ENCODE measurements around the gene PDGFA. TPM values are rescaled to one million over a fixed set of nuclear protein-coding genes. Genes with fewer than 3 reads are reported as not detected.

PDGFA gene
- total RNA-seq, 2 donors from 2014 or later = 34.9 to 50.5 TPM

- Histone ChIP-seq H3K27me3 (no peaks in the 10 kb centered on the region), H3K9me3 (no peaks in the 10 kb centered on the region), H3K4me3 (no peak overlapping the region), H3K36me3 (no peaks in the 10 kb centered on the region), H3K4me1 (no peaks in the 10 kb centered on the region), H3K9ac (ENCODE audit: low read depth in 2 of 2, low read length in 2 of 2) (peak overlapping the region; percentile 12 to 26), H3K27ac (no peak overlapping the region)
- DNase-seq = no peak
- no peak for TF ChIP-seq CTCF (IDR thresholded peaks at IDR 0.05)
- intact Hi-C loops (cut with DNase I) = no loop called here
Measured at GRCh38 chr7:484356-485101, 35.1 kb downstream of the PDGFA start.

GRCh38 chr7:483656-484355 lies 35.8 kb downstream of the PDGFA start:
- TF ChIP-seq CTCF (IDR thresholded peaks at IDR 0.05) = no peak
- H3K27ac ChIP-seq = no peak overlapping the region
- no peaks in the 10 kb centered on the region for H3K4me1 ChIP-seq
- H3K4me3 ChIP-seq = no peak overlapping the region
- H3K27me3 ChIP-seq = no peaks in the 10 kb centered on the region
- H3K36me3 ChIP-seq = no peaks in the 10 kb centered on the region
- DNase-seq = no peak
- intact Hi-C loops (cut with DNase I) = no loop called here
- no peaks in the 10 kb centered on the region for H3K9me3 ChIP-seq
- peak overlapping the region in 1 of 2 donors; percentile 26 for H3K9ac ChIP-seq (ENCODE audit: low read depth in 2 of 2, low read length in 2 of 2)

- TF ChIP-seq CTCF (IDR thresholded peaks at IDR 0.05) = no peak
- Histone ChIP-seq H3K27ac (no peak overlapping the region), H3K4me3 (no peak overlapping the region), H3K27me3 (no peaks in the 10 kb centered on the region), H3K9me3 (no peaks in the 10 kb centered on the region), H3K36me3 (no peaks in the 10 kb centered on the region), H3K4me1 (no peaks in the 10 kb centered on the region), H3K9ac (ENCODE audit: low read depth in 2 of 2, low read length in 2 of 2) (no peak overlapping the region)
- intact Hi-C loops (cut with DNase I) = no loop called here
- DNase-seq = no peak
Measured at GRCh38 chr7:482521-483083, 37.0 kb downstream of the PDGFA start.

DNA sequence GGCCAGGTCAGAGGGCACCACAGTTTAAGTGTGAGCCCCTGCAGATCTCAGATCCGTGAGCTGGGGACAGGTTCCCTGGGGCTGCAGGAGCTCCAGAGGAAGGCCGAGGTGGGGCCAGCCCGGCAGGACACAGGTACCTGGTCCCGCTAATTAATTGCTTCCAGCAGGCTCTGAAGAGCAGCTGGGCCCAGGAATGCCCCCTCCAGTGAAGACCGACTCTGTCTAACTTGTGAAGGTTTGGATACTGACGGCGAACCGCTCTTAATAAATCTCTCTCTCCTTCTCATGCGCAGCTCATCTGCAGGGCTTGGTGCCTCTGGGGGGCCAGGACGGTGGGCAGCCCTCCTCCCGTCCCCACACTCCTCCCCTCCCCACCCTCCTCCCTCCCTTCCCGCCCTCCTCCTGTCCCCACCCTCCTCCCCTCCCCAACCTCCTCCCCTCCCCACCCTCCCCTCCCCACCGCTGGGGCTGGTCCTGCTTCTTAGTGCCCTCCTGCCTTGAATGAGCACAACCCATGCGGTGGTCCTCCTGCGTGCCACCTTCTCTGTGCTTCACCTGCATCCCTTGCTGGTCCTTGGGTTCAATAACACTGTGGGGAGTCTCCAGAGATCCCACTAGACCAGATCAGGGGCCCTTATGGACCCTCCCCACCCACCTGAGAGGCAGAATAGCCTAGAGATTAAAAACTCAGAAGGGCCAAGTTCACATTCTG lies 38.3 kb downstream of the PDGFA start:
- H3K27me3 ChIP-seq = no peaks in the 10 kb centered on the region
- no peak overlapping the region for H3K4me3 ChIP-seq
- H3K36me3 ChIP-seq = no peaks in the 10 kb centered on the region
- no peak overlapping the region for H3K9ac ChIP-seq (ENCODE audit: low read depth in 2 of 2, low read length in 2 of 2)
- no peak overlapping the region for H3K27ac ChIP-seq
- no peaks in the 10 kb centered on the region for H3K4me1 ChIP-seq
- intact Hi-C loops (cut with DNase I) = no loop called here
- TF ChIP-seq CTCF (IDR thresholded peaks at IDR 0.05) = no peak
- DNase-seq = no peak
- no peaks in the 10 kb centered on the region for H3K9me3 ChIP-seq

DNA sequence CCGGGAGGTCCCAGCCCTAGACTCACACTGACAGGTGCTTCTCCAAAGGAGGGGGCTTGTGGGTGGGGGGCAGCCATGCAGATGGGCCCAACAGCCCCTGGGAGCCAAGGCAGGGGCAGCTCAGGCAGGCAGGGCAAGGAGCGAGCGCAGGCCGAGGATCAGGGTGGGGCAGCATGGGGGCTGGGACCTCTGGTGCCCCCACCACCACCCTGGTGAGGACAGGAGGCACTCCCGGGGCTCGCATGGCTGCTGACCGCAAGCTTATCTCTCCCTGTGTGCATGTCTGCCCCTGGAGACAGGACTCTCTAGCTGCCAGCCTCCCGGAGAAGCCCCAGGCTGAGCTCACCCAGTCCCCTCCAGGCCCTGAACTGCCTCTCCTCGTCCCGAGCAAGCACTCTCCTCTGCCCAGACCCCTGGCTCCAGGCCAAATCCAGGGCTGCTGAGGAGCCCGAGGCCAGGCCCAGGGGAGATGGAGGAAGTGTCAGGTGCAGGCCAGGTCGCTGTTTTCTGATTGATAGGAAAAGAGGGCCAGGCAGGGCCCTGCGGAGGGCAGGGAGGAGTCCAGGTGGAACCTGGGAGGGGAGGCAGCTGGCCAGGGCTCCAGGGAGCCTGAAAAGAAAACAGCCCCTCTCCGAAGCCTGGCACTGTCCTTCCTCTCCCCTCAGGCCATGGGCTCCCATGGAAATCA lies 39.0 kb downstream of the PDGFA start:
- H3K9ac ChIP-seq (ENCODE audit: low read depth in 2 of 2, low read length in 2 of 2) = no peak overlapping the region
- H3K27me3 ChIP-seq = no peaks in the 10 kb centered on the region
- H3K36me3 ChIP-seq = no peaks in the 10 kb centered on the region
- intact Hi-C loops (cut with DNase I) = no loop called here
- no peak overlapping the region for H3K27ac ChIP-seq
- H3K4me1 ChIP-seq = no peaks in the 10 kb centered on the region
- no peaks in the 10 kb centered on the region for H3K9me3 ChIP-seq
- no peak overlapping the region for H3K4me3 ChIP-seq
- TF ChIP-seq CTCF (IDR thresholded peaks at IDR 0.05) = no peak
- no peak for DNase-seq

Data from colonic mucosa (tissue), 4 donors.